SHP77 treated with DMSO at 0.1 percent for 48 hours (cell line): ENCODE results near the gene RGS7.
"Not testable (repeated sequence)": the region's sequence is repeated elsewhere in the genome, so short reads cannot be mapped to it uniquely, and the experiment has no call there.

ENCODE experiments used
- DNase-seq: peaks from one replicate; lab custom pipeline; 2025; lab: John Stamatoyannopoulos, UW

The RGS7 gene

GRCh38 chr1:241271427-241271826, 85.6 kb downstream of the RGS7 start:
- DNase-seq, result no peak

GRCh38 chr1:241270016-241270415, 87.0 kb downstream of the RGS7 start:
- DNase-seq, result no peak

GRCh38 chr1:241269116-241269515, 87.9 kb downstream of the RGS7 start:
- DNase-seq, result no peak

GRCh38 chr1:241266121-241266520, 90.9 kb downstream of the RGS7 start:
- no peak for DNase-seq

- DNase-seq, result no peak
Observed at GRCh38 chr1:241265428-241265827, 91.6 kb downstream of the RGS7 start.

- DNase-seq, result no peak
Observed at GRCh38 chr1:241263346-241263745, 93.7 kb downstream of the RGS7 start.

- no peak for DNase-seq
Observed at GRCh38 chr1:241253471-241253870, 103.5 kb downstream of the RGS7 start.

- peak; percentile 92 for DNase-seq
Observed at GRCh38 chr1:241250465-241250864, 106.5 kb downstream of the RGS7 start.

- no peak for DNase-seq
Observed at GRCh38 chr1:241240069-241240468, 116.9 kb downstream of the RGS7 start.

GRCh38 chr1:241237873-241238272, 119.1 kb downstream of the RGS7 start:
- no peak for DNase-seq

GRCh38 chr1:241235256-241235897, 121.6 kb downstream of the RGS7 start:
- DNase-seq, result no peak

GRCh38 chr1:241229711-241230110, 127.3 kb downstream of the RGS7 start:
- no peak for DNase-seq

GRCh38 chr1:241229216-241229615, 127.8 kb downstream of the RGS7 start:
- DNase-seq, result no peak

- DNase-seq, result no peak
Observed at GRCh38 chr1:241228339-241228738, 128.7 kb downstream of the RGS7 start.

GRCh38 chr1:241225741-241226140, 131.3 kb downstream of the RGS7 start:
- peak; percentile 76 for DNase-seq

GRCh38 chr1:241224189-241224588, 132.8 kb downstream of the RGS7 start:
- not testable (repeated sequence) for DNase-seq

- DNase-seq, result not testable (repeated sequence)
Observed at GRCh38 chr1:241222813-241223212, 134.2 kb downstream of the RGS7 start.

GRCh38 chr1:241221319-241221718, 135.7 kb downstream of the RGS7 start:
- no peak for DNase-seq

- DNase-seq, result not testable (repeated sequence)
Observed at GRCh38 chr1:241220913-241221312, 136.1 kb downstream of the RGS7 start.

GRCh38 chr1:241219449-241219848, 137.6 kb downstream of the RGS7 start:
- no peak for DNase-seq

- no peak for DNase-seq
Observed at GRCh38 chr1:241217516-241217915, 139.5 kb downstream of the RGS7 start.

- DNase-seq, result no peak
Observed at GRCh38 chr1:241215683-241216082, 141.3 kb downstream of the RGS7 start.

- no peak for DNase-seq
Observed at GRCh38 chr1:241215203-241215602, 141.8 kb downstream of the RGS7 start.

GRCh38 chr1:241213139-241213538, 143.9 kb downstream of the RGS7 start:
- no peak for DNase-seq
